Epidermal melanocyte (primary cell): Measurements from ENCODE around the gene SRPK2.
"Not testable (repeated sequence)": the region's sequence is repeated elsewhere in the genome, so short reads cannot be mapped to it uniquely, and the experiment has no call there.

ENCODE experiments used
- DNase-seq: peaks from one replicate; pipeline ENCODE4 v3.0.0; 2011; ENCODE audit warnings: low spot score; ENCODE audit not compliant: insufficient read length

Gene SRPK2

GRCh38 chr7:105304040-105304895 is 84.5 kb downstream of the SRPK2 start:
- DNase-seq = peak; percentile 31

GRCh38 chr7:105300587-105300986 is 88.1 kb downstream of the SRPK2 start:
- not testable (repeated sequence) for DNase-seq

- no peak for DNase-seq
Observed at GRCh38 chr7:105298439-105298894, 90.3 kb downstream of the SRPK2 start.

GRCh38 chr7:105297985-105298384 is 90.7 kb downstream of the SRPK2 start:
- DNase-seq = no peak

- no peak for DNase-seq
Observed at GRCh38 chr7:105297309-105297708, 91.4 kb downstream of the SRPK2 start.

- DNase-seq = no peak
Observed at GRCh38 chr7:105296491-105296890, 92.2 kb downstream of the SRPK2 start.

GRCh38 chr7:105295596-105296352 is 92.9 kb downstream of the SRPK2 start:
- no peak for DNase-seq

- DNase-seq = not testable (repeated sequence)
Observed at GRCh38 chr7:105294482-105294881, 94.2 kb downstream of the SRPK2 start.

- no peak for DNase-seq
Observed at GRCh38 chr7:105289704-105290103, 99.0 kb downstream of the SRPK2 start.

- DNase-seq = no peak
Observed at GRCh38 chr7:105286441-105286840, 102.3 kb downstream of the SRPK2 start.

GRCh38 chr7:105285118-105285874 is 103.4 kb downstream of the SRPK2 start:
- DNase-seq = no peak

GRCh38 chr7:105284014-105284413 is 104.7 kb downstream of the SRPK2 start:
- DNase-seq = no peak

- DNase-seq = no peak
Observed at GRCh38 chr7:105281966-105282365, 106.8 kb downstream of the SRPK2 start.

- DNase-seq = no peak
Observed at GRCh38 chr7:105279688-105280007, 109.1 kb downstream of the SRPK2 start.

- no peak for DNase-seq
Observed at GRCh38 chr7:105278973-105279687, 109.6 kb downstream of the SRPK2 start.

- no peak for DNase-seq
Observed at GRCh38 chr7:105278565-105278964, 110.2 kb downstream of the SRPK2 start.

GRCh38 chr7:105277341-105277740 is 111.4 kb downstream of the SRPK2 start:
- no peak for DNase-seq

- no peak for DNase-seq
Observed at GRCh38 chr7:105270117-105270516, 118.6 kb downstream of the SRPK2 start.

GRCh38 chr7:105269397-105269796 is 119.3 kb downstream of the SRPK2 start:
- no peak for DNase-seq

- peak; percentile 83 for DNase-seq
Observed at GRCh38 chr7:105268511-105269392, 120.0 kb downstream of the SRPK2 start.
